ENCODE data around the gene PSME3. TPM values are rescaled to one million over a fixed set of nuclear protein-coding genes. Genes with fewer than 3 reads are reported as not detected.
"Not testable (repeated sequence)": the region's sequence is repeated elsewhere in the genome, so short reads cannot be mapped to it uniquely, and the experiment has no call there.

Gene PSME3
- total RNA-seq, 1 experiment from 2014 or later: 82.0 TPM

- Histone ChIP-seq H3K27me3 (no peaks in the 10 kb centered on the region), H3K36me3 (peaks cover 74% of the 10 kb centered on the region), H3K9me3 (no peaks in the 10 kb centered on the region), H3K4me3 (no peak overlapping the region)
- peak; percentile 27 for DNase-seq
These were observed 10.2 kb downstream of the PSME3 start for GRCh38 chr17:42843358-42843934.

DNA sequence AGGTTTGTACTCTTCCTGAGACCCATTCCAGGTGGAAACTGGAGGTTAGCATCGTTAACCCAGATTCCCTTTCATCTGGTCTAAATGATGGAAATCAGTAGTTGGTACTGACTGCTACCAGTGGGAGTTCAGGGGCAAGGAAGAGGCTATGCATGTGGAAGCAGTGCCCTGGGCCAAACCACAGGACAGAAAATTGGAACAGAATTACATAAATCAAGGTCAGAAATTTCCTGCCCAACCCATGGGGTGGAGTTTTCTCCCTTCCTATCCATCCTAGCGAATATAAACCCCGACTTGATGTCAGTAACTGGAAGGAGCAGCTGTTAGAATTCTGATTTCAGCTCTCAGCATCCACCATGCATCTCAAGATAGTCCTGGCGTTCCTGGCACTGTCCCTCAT, 11.1 kb downstream of the PSME3 start, which contains the start of gene AOC2:
Gene AOC2, plus strand, starts transcription at position 310 of the 400 bp plus-strand sequence. Its CDS starts 47 bp downstream, at position 357.
- Histone ChIP-seq H3K27me3 (no peaks in the 10 kb centered on the region), H3K36me3 (peaks cover 66% of the 10 kb centered on the region), H3K9me3 (no peaks in the 10 kb centered on the region), H3K4me3 (no peak within 1 kb of the TSS)
- no peak for DNase-seq

GRCh38 chr17:42844761-42845555, 11.8 kb downstream of the PSME3 start:
- Histone ChIP-seq H3K36me3 (peaks cover 59% of the 10 kb centered on the region), H3K9me3 (no peaks in the 10 kb centered on the region), H3K4me3 (no peak overlapping the region), H3K27me3 (no peaks in the 10 kb centered on the region)
- no peak for DNase-seq

DNA sequence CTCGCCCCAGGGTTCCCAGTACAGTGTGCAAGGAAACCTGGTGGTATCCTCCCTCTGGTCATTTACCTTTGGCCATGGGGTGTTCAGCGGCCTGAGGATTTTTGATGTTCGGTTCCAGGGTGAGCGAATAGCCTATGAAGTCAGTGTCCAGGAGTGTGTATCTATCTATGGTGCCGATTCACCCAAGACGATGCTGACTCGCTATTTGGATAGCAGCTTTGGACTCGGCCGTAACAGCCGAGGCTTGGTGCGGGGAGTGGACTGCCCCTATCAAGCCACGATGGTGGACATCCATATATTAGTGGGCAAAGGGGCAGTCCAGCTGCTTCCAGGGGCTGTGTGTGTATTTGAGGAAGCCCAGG, 12.3 kb downstream of the PSME3 start:
- no peak for DNase-seq
- no peak overlapping the region for H3K4me3 ChIP-seq
- no peaks in the 10 kb centered on the region for H3K27me3 ChIP-seq
- no peaks in the 10 kb centered on the region for H3K9me3 ChIP-seq
- H3K36me3 ChIP-seq: peaks cover 53% of the 10 kb centered on the region

DNA sequence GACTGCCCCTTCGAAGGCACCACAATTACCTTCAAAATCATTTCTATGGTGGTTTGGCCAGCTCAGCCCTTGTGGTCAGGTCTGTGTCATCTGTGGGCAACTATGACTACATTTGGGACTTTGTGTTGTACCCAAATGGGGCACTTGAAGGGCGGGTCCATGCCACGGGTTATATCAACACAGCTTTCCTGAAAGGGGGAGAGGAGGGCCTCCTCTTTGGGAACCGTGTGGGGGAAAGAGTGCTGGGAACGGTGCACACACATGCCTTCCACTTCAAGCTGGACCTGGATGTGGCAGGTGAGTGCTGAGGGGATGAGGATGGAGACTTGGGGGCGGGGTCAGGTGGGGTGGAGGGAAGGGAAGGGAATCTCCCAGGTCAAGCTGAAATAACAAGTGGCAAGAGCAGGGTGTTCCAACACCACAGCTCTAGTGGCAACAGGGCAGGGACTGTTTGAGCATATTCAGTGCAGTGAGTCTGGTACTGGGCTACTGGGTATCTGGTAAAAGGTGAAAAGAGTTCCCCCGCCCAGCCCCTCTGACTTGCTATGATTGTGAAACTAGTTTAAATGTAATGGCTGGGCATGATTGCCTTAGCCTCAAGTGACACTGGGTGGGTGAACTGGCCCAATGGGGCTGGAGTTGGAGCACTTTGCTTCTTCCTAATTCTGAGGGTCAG, 12.9 kb downstream of the PSME3 start:
- Histone ChIP-seq H3K9me3 (no peaks in the 10 kb centered on the region), H3K36me3 (peaks cover 50% of the 10 kb centered on the region), H3K27me3 (no peaks in the 10 kb centered on the region), H3K4me3 (no peak overlapping the region)
- DNase-seq: no peak

GRCh38 chr17:42846594-42847280, 13.5 kb downstream of the PSME3 start:
- DNase-seq: no peak
- no peaks in the 10 kb centered on the region for H3K9me3 ChIP-seq

DNA sequence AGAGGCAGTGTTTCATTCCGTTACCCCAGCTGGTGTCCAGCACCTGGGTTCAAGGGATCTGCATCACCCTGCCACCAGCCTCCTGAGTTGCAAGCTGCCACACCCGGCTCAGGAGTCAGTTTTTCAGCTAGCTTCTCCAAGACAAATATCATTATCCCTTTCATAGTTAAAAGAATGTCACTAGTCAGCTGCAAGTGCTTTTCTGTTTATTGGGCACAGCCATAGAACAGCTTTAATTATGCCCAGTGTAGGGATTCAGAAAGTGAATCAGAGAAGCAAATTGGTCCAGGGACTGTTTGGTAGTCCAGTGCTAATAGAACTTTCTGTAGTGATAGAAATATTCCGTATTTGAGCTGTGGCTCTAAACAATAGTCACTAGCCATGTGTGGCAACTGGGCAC, 14.9 kb downstream of the PSME3 start:
- Histone ChIP-seq H3K36me3 (peaks cover 29% of the 10 kb centered on the region), H3K9me3 (no peaks in the 10 kb centered on the region), H3K4me3 (no peak overlapping the region), H3K27me3 (no peaks in the 10 kb centered on the region)
- DNase-seq: no peak

More at GRCh38 chr17:42846594-42847280, 13.5 kb downstream of the PSME3 start:
- H3K4me3 ChIP-seq: no peak overlapping the region
- peaks cover 43% of the 10 kb centered on the region for H3K36me3 ChIP-seq
- H3K27me3 ChIP-seq: no peaks in the 10 kb centered on the region

GRCh38 chr17:42849031-42849430, 15.8 kb downstream of the PSME3 start:
- peaks cover 20% of the 10 kb centered on the region for H3K36me3 ChIP-seq
- H3K27me3 ChIP-seq: no peaks in the 10 kb centered on the region
- H3K4me3 ChIP-seq: no peak overlapping the region
- H3K9me3 ChIP-seq: no peaks in the 10 kb centered on the region
- DNase-seq: no peak

DNA sequence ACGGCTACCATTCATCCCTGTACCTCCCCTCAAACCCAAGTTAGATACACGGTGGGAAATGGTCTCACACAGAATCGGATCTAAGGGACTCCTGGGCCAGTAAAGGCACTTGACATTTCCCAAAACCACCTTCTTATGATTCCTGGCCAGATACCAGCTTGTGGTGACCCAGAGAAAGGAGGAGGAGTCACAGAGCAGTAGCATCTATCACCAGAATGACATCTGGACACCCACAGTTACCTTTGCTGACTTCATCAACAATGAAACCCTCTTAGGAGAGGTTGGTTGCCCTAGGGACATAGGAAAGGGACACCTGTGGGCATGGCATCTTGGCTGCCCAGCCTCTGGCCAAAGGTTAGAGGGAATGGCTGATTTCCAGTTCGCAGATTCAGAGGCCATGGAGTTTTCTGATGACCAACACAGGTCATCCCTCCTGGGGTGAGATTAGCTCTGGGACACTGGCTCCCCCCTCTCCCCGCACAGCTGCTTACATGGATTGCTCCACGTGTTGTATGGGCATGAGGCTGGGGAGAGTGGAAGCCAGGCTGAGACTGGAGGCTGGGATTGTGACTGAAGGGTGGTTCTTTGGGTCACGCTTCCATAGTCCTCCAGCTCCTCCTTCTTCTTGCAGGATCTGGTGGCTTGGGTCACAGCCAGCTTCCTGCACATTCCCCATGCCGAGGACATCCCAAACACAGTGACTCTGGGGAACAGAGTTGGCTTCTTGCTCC, 16.4 kb downstream of the PSME3 start:
- no peaks in the 10 kb centered on the region for H3K27me3 ChIP-seq
- no peak for DNase-seq

GRCh38 chr17:42850954-42851353, 17.8 kb downstream of the PSME3 start, which contains the start of gene AOC3:
Gene AOC3 (plus strand): TSS chr17:42851199. CDS start chr17:42851344, 145 bp downstream.
- H3K9me3 ChIP-seq: no peaks in the 10 kb centered on the region
- no peak for DNase-seq
- H3K27me3 ChIP-seq: no peaks in the 10 kb centered on the region
- H3K36me3 ChIP-seq: peaks cover under 1% of the 10 kb centered on the region
- no peak within 1 kb of the TSS for H3K4me3 ChIP-seq

More for the DNA sequence above, 16.4 kb downstream of the PSME3 start:
- H3K36me3 ChIP-seq: peaks cover 14% of the 10 kb centered on the region
- H3K9me3 ChIP-seq: no peaks in the 10 kb centered on the region
- no peak overlapping the region for H3K4me3 ChIP-seq

DNA sequence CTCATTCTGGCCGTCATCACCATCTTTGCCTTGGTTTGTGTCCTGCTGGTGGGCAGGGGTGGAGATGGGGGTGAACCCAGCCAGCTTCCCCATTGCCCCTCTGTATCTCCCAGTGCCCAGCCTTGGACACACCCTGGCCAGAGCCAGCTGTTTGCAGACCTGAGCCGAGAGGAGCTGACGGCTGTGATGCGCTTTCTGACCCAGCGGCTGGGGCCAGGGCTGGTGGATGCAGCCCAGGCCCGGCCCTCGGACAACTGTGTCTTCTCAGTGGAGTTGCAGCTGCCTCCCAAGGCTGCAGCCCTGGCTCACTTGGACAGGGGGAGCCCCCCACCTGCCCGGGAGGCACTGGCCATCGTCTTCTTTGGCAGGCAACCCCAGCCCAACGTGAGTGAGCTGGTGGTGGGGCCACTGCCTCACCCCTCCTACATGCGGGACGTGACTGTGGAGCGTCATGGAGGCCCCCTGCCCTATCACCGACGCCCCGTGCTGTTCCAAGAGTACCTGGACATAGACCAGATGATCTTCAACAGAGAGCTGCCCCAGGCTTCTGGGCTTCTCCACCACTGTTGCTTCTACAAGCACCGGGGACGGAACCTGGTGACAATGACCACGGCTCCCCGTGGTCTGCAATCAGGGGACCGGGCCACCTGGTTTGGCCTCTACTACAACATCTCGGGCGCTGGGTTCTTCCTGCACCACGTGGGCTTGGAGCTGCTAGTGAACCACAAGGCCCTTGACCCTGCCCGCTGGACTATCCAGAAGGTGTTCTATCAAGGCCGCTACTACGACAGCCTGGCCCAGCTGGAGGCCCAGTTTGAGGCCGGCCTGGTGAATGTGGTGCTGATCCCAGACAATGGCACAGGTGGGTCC, 18.4 kb downstream of the PSME3 start:
- H3K27me3 ChIP-seq, H3K36me3 ChIP-seq, H3K4me3 ChIP-seq, H3K9me3 ChIP-seq, DNase-seq: not testable (repeated sequence)

DNA sequence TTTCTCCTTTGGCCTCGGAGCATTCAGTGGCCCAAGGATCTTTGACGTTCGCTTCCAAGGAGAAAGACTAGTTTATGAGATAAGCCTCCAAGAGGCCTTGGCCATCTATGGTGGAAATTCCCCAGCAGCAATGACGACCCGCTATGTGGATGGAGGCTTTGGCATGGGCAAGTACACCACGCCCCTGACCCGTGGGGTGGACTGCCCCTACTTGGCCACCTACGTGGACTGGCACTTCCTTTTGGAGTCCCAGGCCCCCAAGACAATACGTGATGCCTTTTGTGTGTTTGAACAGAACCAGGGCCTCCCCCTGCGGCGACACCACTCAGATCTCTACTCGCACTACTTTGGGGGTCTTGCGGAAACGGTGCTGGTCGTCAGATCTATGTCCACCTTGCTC, 19.2 kb downstream of the PSME3 start:
- DNase-seq: no peak
- Histone ChIP-seq H3K27me3 (no peaks in the 10 kb centered on the region), H3K9me3 (no peaks in the 10 kb centered on the region), H3K4me3 (no peak overlapping the region), H3K36me3 (no peaks in the 10 kb centered on the region)

- Histone ChIP-seq H3K36me3 (no peaks in the 10 kb centered on the region), H3K4me3 (no peak overlapping the region), H3K27me3 (no peaks in the 10 kb centered on the region), H3K9me3 (no peaks in the 10 kb centered on the region)
- DNase-seq: no peak
These were observed 19.8 kb downstream of the PSME3 start for GRCh38 chr17:42853004-42853403.

- no peaks in the 10 kb centered on the region for H3K27me3 ChIP-seq
- no peaks in the 10 kb centered on the region for H3K9me3 ChIP-seq
- H3K4me3 ChIP-seq: no peak overlapping the region
- H3K36me3 ChIP-seq: no peaks in the 10 kb centered on the region
- DNase-seq: no peak
These were observed 20.4 kb downstream of the PSME3 start for GRCh38 chr17:42853597-42853967.

GRCh38 chr17:42853968-42854790, 21.0 kb downstream of the PSME3 start:
- Histone ChIP-seq H3K36me3 (no peaks in the 10 kb centered on the region), H3K4me3 (no peak overlapping the region), H3K9me3 (no peaks in the 10 kb centered on the region), H3K27me3 (no peaks in the 10 kb centered on the region)
- DNase-seq: no peak

All from MG63 (cell line).